Measurements from ENCODE around the gene SNX25. TPM values are rescaled to one million over a fixed set of nuclear protein-coding genes. Genes with fewer than 3 reads are reported as not detected.

SNX25 gene
- total and polyA plus RNA-seq, 2 of the 13 experiments (the other 11 are each of a cell fraction or from before 2014, with no cell fraction given) = 23.4 to 23.5 TPM

DNA sequence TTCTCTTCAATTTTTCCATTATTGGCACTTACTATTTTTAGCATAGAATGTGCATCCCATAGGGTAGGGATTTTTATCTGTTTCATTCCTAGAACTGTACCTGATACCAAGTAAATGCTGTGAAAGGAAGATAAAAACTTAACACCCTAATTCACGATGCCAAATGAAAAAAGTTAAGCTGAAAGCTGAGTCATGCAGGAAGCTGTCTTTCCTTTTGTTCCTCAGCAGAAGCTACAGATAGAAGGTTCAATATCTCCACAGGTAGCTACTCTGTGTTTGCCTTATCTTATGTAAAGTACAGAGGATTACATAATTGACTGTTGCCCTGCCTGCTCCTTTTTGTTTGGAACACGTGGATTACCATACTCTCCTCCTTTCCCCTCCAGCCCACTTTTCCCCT is 109.3 kb downstream of the SNX25 start (continued):
- TF ChIP-seq, protein P1, sequence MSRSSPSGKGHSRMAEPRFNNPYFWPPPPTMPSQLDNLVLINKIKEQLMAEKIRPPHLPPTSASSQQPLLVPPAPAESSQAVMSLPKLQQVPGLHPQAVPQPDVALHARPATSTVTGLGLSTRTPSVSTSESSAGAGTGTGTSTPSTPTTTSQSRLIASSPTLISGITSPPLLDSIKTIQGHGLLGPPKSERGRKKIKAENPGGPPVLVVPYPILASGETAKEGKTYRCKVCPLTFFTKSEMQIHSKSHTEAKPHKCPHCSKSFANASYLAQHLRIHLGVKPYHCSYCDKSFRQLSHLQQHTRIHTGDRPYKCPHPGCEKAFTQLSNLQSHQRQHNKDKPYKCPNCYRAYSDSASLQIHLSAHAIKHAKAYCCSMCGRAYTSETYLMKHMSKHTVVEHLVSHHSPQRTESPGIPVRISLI (CRISPR knock-in tag; IDR thresholded peaks at IDR 0.05; ENCODE audit: borderline replicate concordance) = peak; percentile 34; the same call in 1 of the 2 replicates
- TF ChIP-seq, protein P2, sequence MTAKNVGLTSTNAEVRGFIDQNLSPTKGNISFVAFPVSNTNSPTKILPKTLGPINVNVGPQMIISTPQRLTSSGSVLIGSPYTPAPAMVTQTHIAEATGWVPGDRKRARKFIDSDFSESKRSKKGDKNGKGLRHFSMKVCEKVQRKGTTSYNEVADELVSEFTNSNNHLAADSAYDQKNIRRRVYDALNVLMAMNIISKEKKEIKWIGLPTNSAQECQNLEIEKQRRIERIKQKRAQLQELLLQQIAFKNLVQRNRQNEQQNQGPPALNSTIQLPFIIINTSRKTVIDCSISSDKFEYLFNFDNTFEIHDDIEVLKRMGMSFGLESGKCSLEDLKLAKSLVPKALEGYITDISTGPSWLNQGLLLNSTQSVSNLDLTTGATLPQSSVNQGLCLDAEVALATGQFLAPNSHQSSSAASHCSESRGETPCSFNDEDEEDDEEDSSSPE (CRISPR knock-in tag; IDR thresholded peaks at IDR 0.05) = 0 out of 2 replicates have a peak, but pooled peaks have one; percentile 40
- TF ChIP-seq, protein P3, sequence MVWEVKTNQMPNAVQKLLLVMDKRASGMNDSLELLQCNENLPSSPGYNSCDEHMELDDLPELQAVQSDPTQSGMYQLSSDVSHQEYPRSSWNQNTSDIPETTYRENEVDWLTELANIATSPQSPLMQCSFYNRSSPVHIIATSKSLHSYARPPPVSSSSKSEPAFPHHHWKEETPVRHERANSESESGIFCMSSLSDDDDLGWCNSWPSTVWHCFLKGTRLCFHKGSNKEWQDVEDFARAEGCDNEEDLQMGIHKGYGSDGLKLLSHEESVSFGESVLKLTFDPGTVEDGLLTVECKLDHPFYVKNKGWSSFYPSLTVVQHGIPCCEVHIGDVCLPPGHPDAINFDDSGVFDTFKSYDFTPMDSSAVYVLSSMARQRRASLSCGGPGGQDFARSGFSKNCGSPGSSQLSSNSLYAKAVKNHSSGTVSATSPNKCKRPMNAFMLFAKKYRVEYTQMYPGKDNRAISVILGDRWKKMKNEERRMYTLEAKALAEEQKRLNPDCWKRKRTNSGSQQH (CRISPR knock-in tag; IDR thresholded peaks at IDR 0.05; ENCODE audit: low read depth) = peak; percentile 68; the same call in 1 of the 2 replicates
- TF ChIP-seq GABPA (IDR thresholded peaks at IDR 0.05; ENCODE audit: low read depth, low read length) (no peak), GABPA (CRISPR knock-in tag; IDR thresholded peaks at IDR 0.05; ENCODE audit: low read depth) (peak; percentile 56), HDAC1 (CRISPR knock-in tag; IDR thresholded peaks at IDR 0.05) (peak; percentile 67), MAFF (IDR thresholded peaks at IDR 0.05; ENCODE audit: low read depth, low read length) (peak; percentile 52; the same call in 1 of the 2 replicates), NR3C1 (CRISPR knock-in tag; IDR thresholded peaks at IDR 0.05) (no peak), TBX2 (CRISPR knock-in tag; IDR thresholded peaks at IDR 0.05; ENCODE audit: borderline replicate concordance) (peak; percentile 25; the same call in 1 of the 2 replicates), TCF7 (IDR thresholded peaks at IDR 0.05; ENCODE audit: low read depth) (peak; percentile 42; the same call in 1 of the 2 replicates), NFIB (CRISPR knock-in tag; IDR thresholded peaks at IDR 0.05; ENCODE audit: borderline replicate concordance) (no peak), ZBTB3 (CRISPR knock-in tag; IDR thresholded peaks at IDR 0.05; ENCODE audit: borderline replicate concordance, low read depth) (no peak)
- TF ChIP-seq, protein P4, sequence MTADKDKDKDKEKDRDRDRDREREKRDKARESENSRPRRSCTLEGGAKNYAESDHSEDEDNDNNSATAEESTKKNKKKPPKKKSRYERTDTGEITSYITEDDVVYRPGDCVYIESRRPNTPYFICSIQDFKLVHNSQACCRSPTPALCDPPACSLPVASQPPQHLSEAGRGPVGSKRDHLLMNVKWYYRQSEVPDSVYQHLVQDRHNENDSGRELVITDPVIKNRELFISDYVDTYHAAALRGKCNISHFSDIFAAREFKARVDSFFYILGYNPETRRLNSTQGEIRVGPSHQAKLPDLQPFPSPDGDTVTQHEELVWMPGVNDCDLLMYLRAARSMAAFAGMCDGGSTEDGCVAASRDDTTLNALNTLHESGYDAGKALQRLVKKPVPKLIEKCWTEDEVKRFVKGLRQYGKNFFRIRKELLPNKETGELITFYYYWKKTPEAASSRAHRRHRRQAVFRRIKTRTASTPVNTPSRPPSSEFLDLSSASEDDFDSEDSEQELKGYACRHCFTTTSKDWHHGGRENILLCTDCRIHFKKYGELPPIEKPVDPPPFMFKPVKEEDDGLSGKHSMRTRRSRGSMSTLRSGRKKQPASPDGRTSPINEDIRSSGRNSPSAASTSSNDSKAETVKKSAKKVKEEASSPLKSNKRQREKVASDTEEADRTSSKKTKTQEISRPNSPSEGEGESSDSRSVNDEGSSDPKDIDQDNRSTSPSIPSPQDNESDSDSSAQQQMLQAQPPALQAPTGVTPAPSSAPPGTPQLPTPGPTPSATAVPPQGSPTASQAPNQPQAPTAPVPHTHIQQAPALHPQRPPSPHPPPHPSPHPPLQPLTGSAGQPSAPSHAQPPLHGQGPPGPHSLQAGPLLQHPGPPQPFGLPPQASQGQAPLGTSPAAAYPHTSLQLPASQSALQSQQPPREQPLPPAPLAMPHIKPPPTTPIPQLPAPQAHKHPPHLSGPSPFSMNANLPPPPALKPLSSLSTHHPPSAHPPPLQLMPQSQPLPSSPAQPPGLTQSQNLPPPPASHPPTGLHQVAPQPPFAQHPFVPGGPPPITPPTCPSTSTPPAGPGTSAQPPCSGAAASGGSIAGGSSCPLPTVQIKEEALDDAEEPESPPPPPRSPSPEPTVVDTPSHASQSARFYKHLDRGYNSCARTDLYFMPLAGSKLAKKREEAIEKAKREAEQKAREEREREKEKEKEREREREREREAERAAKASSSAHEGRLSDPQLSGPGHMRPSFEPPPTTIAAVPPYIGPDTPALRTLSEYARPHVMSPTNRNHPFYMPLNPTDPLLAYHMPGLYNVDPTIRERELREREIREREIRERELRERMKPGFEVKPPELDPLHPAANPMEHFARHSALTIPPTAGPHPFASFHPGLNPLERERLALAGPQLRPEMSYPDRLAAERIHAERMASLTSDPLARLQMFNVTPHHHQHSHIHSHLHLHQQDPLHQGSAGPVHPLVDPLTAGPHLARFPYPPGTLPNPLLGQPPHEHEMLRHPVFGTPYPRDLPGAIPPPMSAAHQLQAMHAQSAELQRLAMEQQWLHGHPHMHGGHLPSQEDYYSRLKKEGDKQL (CRISPR knock-in tag; IDR thresholded peaks at IDR 0.05; ENCODE audit: low read depth) = 0 out of 2 replicates have a peak, but pooled peaks have one; percentile 15
- TF ChIP-seq, protein P5, sequence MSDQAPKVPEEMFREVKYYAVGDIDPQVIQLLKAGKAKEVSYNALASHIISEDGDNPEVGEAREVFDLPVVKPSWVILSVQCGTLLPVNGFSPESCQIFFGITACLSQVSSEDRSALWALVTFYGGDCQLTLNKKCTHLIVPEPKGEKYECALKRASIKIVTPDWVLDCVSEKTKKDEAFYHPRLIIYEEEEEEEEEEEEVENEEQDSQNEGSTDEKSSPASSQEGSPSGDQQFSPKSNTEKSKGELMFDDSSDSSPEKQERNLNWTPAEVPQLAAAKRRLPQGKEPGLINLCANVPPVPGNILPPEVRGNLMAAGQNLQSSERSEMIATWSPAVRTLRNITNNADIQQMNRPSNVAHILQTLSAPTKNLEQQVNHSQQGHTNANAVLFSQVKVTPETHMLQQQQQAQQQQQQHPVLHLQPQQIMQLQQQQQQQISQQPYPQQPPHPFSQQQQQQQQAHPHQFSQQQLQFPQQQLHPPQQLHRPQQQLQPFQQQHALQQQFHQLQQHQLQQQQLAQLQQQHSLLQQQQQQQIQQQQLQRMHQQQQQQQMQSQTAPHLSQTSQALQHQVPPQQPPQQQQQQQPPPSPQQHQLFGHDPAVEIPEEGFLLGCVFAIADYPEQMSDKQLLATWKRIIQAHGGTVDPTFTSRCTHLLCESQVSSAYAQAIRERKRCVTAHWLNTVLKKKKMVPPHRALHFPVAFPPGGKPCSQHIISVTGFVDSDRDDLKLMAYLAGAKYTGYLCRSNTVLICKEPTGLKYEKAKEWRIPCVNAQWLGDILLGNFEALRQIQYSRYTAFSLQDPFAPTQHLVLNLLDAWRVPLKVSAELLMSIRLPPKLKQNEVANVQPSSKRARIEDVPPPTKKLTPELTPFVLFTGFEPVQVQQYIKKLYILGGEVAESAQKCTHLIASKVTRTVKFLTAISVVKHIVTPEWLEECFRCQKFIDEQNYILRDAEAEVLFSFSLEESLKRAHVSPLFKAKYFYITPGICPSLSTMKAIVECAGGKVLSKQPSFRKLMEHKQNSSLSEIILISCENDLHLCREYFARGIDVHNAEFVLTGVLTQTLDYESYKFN (CRISPR knock-in tag; conservative IDR thresholded peaks at IDR 0.05) = peak; percentile 67
- TF ChIP-seq, protein P6, sequence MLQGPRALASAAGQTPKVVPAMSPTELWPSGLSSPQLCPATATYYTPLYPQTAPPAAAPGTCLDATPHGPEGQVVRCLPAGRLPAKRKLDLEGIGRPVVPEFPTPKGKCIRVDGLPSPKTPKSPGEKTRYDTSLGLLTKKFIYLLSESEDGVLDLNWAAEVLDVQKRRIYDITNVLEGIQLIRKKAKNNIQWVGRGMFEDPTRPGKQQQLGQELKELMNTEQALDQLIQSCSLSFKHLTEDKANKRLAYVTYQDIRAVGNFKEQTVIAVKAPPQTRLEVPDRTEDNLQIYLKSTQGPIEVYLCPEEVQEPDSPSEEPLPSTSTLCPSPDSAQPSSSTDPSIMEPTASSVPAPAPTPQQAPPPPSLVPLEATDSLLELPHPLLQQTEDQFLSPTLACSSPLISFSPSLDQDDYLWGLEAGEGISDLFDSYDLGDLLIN (CRISPR knock-in tag; IDR thresholded peaks at IDR 0.05; ENCODE audit: borderline replicate concordance) = no peak
